Embryonic facial prominence (tissue), 1 donor: Measurements from ENCODE around the gene CT45A5.
"Not testable (repeated sequence)": the region's sequence is repeated elsewhere in the genome, so short reads cannot be mapped to it uniquely, and the experiment has no call there.

Experiments used
- DNase-seq: peaks from one replicate; pipeline ENCODE4 v3.0.0-alpha.2; 2016; ENCODE audit errors: extremely low spot score

CT45A5 gene, protein sequence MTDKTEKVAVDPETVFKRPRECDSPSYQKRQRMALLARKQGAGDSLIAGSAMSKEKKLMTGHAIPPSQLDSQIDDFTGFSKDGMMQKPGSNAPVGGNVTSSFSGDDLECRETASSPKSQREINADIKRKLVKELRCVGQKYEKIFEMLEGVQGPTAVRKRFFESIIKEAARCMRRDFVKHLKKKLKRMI

DNA sequence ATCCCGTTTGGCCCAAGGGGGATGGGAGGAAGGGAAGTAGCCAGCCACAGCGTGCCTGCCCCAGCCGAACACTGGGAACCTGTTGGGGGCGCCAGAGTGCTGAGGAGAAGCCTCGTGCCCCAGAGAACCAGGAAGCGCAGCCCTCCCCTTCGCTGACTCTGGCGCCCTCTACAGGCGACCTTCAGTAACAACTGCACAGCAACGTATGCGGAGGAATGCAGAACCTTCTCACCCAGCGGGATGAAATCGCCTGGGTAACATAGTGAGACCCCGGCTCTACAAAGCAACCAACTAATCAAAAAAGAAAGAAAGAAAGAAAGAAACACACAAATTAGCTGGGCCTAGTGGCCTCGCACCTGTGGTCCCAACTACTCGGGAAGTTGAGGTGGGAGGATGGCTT is at the start of gene CT45A5:
Gene CT45A5, minus strand, starts transcription at position 101 of the 400 bp plus-strand sequence. CDS start 3,774 bp downstream, outside the sequence.
- DNase-seq: not testable (repeated sequence)

DNA sequence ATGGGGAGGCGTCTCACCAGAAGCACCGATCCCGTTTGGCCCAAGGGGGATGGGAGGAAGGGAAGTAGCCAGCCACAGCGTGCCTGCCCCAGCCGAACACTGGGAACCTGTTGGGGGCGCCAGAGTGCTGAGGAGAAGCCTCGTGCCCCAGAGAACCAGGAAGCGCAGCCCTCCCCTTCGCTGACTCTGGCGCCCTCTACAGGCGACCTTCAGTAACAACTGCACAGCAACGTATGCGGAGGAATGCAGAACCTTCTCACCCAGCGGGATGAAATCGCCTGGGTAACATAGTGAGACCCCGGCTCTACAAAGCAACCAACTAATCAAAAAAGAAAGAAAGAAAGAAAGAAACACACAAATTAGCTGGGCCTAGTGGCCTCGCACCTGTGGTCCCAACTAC is 34.6 kb upstream of the CT45A5 start, which contains the start of gene CT45A2:
Gene CT45A2, minus strand, starts transcription at position 101 of the 400 bp plus-strand sequence. CDS start 3,747 bp downstream, outside the sequence.
- not testable (repeated sequence) for DNase-seq

DNA sequence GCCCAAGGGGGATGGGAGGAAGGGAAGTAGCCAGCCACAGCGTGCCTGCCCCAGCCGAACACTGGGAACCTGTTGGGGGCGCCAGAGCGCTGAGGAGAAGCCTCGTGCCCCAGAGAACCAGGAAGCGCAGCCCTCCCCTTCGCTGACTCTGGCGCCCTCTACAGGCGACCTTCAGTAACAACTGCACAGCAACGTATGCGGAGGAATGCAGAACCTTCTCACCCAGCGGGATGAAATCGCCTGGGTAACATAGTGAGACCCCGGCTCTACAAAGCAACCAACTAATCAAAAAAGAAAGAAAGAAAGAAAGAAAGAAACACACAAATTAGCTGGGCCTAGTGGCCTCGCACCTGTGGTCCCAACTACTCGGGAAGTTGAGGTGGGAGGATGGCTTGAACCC is 17.4 kb upstream of the CT45A5 start, which contains the start of gene CT45A6:
Gene CT45A6, minus strand, starts transcription at position 101 of the 400 bp plus-strand sequence. CDS start 3,794 bp downstream, outside the sequence.
- not testable (repeated sequence) for DNase-seq

DNA sequence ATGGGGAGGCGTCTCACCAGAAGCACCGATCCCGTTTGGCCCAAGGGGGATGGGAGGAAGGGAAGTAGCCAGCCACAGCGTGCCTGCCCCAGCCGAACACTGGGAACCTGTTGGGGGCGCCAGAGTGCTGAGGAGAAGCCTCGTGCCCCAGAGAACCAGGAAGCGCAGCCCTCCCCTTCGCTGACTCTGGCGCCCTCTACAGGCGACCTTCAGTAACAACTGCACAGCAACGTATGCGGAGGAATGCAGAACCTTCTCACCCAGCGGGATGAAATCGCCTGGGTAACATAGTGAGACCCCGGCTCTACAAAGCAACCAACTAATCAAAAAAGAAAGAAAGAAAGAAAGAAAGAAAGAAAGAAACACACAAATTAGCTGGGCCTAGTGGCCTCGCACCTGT is 17.2 kb downstream of the CT45A5 start, which contains the start of gene CT45A3:
Gene CT45A3, minus strand, starts transcription at position 101 of the 400 bp plus-strand sequence. CDS start 3,747 bp downstream, outside the sequence.
- DNase-seq: not testable (repeated sequence)

DNA sequence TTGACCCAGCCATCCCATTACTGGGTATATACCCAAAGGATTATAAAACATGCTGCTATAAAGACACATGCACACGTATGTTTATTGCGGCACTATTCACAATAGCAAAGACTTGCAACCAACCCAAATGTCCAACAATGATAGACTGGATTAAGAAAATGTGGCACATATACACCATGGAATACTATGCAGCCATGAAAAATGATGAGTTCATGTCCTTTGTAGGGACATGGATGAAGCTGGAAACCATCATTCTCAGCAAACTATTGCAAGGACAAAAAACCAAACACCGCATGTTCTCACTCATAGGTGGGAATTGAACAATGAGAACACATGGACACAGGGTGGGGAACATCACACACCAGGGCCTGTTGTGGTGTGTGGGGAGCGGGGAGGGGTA is 40.6 kb downstream of the CT45A5 start:
- DNase-seq: not testable (repeated sequence)

DNA sequence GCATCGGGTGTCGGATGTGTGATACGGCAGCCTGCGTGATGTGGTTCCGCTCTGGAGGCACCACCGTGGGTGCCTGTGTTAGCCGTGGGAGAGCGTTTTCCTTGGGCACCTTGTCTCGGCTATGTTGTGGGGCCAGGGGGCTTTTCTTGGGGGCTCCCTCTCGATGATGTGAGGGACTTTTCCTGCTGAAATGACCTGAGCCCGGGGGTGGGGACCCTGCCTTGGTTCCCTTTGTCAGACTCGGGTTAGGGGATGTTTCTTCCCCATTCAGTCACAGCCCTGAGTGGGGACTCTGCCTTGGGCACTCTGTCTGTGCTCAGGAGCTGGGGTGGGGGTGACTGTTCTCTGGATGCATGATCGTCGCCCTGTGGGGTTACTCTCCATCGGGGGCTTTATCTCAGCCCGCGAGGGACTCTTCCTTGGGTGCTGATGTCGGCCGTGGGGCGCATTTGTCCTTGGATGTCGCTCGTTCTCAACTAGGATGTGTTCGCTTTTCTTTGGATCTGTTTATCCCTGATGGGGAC is 44.0 kb downstream of the CT45A5 start:
- no peak for DNase-seq

DNA sequence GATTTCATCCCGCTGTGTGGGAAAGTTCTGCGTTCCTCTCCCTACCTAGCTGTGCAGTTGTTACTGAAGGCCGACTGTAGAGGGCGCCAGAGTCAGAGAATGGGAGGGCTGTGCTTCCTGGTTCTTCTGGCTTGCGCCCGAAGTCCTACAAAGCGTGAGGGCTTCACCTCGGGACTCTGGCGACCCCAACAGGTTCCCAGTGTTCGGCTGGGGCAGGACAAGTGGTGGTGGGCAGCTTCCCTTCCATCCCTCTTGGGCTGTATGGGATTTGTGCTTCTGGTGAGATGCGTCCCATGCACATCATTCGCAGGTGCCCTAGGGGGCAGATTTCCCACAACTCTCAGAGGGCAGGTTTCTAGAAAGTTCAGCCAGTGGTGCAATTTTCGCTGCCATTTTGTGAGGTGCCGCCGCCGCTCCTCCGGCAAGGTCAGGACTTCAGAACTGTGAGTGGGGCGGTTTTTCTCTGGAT is 44.6 kb downstream of the CT45A5 start:
- DNase-seq: no peak

DNA sequence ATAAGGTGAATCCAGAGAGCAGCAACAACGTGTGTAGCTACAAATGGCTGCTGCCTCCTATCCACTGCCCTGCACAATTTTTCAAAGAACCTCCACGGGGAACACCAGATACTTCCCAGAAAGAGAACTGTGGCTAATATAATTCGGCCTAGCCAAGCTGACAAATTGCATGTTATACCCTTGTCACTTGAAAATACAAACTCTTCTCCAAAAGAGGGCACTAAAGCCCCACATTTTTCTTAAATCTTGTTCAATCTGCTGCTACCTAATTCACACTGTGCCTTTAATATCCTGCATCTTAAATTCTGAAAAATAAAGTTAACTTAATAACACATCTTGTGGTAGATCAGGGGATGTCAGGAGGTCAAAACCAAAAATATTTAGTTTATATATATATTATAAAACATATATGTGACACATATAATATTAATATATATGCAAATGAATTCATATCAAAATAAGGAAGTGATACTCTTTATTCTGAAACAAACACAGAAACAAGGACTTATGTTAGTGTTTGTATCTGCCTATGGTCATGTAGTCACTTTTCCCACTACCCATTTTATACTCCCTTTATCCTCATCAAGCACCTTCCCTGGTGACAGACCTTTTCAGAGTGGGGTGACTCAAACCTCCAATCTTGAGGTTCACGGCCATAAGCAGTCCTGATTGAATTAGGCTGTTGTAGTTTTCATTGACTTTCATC is 47.8 kb downstream of the CT45A5 start:
- DNase-seq: no peak

DNA sequence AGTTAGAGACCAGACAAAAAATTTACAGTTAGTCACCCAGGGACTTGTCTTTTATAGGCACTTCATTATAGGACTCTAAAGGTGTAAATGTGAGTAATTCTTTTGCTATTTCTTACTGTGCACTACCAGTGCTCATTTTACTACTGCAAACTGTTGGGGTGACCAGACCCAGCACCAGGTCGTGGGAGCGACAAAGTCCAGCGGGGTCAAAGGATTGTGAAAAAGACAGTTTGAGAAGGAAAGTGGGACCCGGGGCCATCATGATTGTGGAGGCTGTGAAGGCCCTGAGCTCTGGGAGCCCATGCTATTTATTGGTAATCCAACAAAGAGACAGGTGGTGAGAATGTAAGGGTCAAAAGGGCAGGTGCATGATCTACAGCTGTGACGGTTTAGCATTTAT is 50.6 kb downstream of the CT45A5 start:
- DNase-seq: not testable (repeated sequence)
